T-helper 17 cell (primary cell): ENCODE measurements around the gene WNT3. TPM values are rescaled to one million over a fixed set of nuclear protein-coding genes. Genes with fewer than 3 reads are reported as not detected.

ENCODE experiments used
- ATAC-seq: fragments of 150-1000 bp; cut with Tn5 transposase; 2 replicates; pipeline ENCODE4 v1.10.0; 2021; ENCODE audit warnings: mild to moderate bottlenecking, moderate library complexity
- DNase-seq, 3 donors: peaks; one replicate each; pipeline versions ENCODE4 v3.0.0 to v3.0.0-alpha.2; 2020 to 2021
- H3K9me3 ChIP-seq: one replicate; pipeline ENCODE4 v1.7.0; 2013; ENCODE audit warnings: low read length, mild to moderate bottlenecking; ENCODE audit not compliant: control insufficient read depth, poor library complexity, severe bottlenecking
- H3K27ac Mint-ChIP-seq: one replicate; pipeline ENCODE4 v1.8.0; 2022; ENCODE audit warnings: mild to moderate bottlenecking, moderate library complexity, mixed read lengths
- H3K27me3 Mint-ChIP-seq: one replicate; pipeline ENCODE4 v1.8.0; 2022; ENCODE audit warnings: mixed read lengths
- H3K36me3 Mint-ChIP-seq: one replicate; pipeline ENCODE4 v1.8.0; 2022; ENCODE audit warnings: low read depth, mixed read lengths
- H3K4me1 Mint-ChIP-seq: one replicate; pipeline ENCODE4 v1.8.0; 2022; ENCODE audit warnings: mild to moderate bottlenecking, mixed read lengths
- H3K4me3 Mint-ChIP-seq: one replicate; pipeline ENCODE4 v1.8.0; 2022; ENCODE audit warnings: mild to moderate bottlenecking, moderate library complexity, mixed read lengths
- total RNA-seq, 4 donors: library from RNA in 2 of 4; stranded (reverse) in 2 of 4; gene quantifications; one replicate each; pipeline ENCODE4 v1.2.3 and lab custom pipeline; 2022 to 2026

The WNT3 gene
- total RNA-seq, 2 donors from 2014 or later: not detected

DNA sequence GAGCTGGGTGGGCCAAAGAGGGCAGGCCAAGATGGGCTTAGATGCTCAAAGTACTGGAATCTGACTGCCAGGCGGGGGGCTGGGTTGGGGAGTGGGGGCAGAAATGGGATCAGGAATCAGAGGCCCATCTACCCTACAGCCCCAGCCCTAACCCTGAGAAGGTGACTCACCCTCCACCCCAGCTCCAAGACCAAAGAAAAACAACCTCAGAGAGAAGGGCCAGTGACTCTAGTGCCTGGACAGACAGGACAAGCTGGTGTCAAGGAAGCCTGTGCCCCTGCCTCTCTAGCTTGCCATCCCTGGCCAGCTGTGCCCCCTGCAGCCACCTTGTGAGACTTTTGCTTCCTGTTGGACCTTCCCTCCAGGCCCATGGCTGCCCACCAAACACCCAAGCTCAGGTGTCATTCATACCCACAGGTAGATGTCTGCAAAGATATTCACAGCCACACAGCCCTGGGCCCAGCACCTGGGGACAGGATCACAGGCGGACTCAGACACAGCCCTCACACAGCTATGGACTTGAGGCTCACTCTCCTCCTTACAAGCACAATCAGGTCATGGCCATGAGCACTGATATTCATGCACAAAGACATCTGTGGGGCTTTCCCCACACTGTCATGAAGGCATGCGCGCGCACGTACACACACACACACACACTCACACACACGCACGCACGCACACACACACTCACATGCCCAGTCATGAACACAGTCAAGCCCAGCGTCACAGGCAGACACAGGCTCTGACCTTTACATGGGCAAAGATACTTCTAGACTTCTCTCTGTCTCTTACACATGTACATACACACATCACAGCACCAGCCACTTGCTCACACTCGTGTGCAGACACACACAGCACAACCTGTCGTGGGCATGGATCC, 2.8 kb downstream of the WNT3 start:
- H3K9me3 ChIP-seq: no peaks in the 10 kb centered on the region
- Mint-ChIP-seq H3K4me1 (peaks cover 17% of the 10 kb centered on the region), H3K27ac (no peak overlapping the region), H3K27me3 (peaks cover 78% of the 10 kb centered on the region), H3K4me3 (no peak overlapping the region), H3K36me3 (peaks cover 5% of the 10 kb centered on the region)
- ATAC-seq (no peak), DNase-seq (no peak)

GRCh38 chr17:46814446-46814845, 4.0 kb downstream of the WNT3 start:
- DNase-seq (no peak), ATAC-seq (no peak)
- Mint-ChIP-seq H3K4me3 (no peak overlapping the region), H3K4me1 (peaks cover 16% of the 10 kb centered on the region), H3K27ac (no peak overlapping the region), H3K36me3 (peaks cover 5% of the 10 kb centered on the region), H3K27me3 (peaks cover 73% of the 10 kb centered on the region)
- no peaks in the 10 kb centered on the region for H3K9me3 ChIP-seq

DNA sequence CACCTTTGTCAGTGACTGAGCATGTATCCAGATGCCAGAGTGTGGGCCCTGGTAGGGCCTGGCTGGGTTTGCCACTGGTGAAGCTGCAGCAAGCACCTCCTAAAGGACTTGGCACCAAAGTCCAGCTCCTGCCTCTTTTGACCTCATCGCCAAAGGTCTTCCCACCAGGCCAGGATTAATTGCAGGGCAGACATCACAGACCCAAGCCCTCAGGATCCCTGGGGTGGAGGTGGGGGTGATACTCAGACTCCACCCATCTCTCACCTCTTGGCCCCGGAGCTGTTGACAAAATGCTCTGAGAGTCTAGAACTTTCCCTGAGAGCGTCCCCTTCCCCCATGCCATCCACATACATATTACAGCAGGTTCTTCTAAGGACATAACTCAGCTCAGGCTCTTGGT, 4.6 kb downstream of the WNT3 start:
- no peaks in the 10 kb centered on the region for H3K9me3 ChIP-seq
- DNase-seq (no peak), ATAC-seq (no peak)
- Mint-ChIP-seq H3K27ac (no peak overlapping the region), H3K4me3 (no peak overlapping the region), H3K27me3 (peaks cover 71% of the 10 kb centered on the region), H3K36me3 (peaks cover 5% of the 10 kb centered on the region), H3K4me1 (peaks cover 16% of the 10 kb centered on the region)

DNA sequence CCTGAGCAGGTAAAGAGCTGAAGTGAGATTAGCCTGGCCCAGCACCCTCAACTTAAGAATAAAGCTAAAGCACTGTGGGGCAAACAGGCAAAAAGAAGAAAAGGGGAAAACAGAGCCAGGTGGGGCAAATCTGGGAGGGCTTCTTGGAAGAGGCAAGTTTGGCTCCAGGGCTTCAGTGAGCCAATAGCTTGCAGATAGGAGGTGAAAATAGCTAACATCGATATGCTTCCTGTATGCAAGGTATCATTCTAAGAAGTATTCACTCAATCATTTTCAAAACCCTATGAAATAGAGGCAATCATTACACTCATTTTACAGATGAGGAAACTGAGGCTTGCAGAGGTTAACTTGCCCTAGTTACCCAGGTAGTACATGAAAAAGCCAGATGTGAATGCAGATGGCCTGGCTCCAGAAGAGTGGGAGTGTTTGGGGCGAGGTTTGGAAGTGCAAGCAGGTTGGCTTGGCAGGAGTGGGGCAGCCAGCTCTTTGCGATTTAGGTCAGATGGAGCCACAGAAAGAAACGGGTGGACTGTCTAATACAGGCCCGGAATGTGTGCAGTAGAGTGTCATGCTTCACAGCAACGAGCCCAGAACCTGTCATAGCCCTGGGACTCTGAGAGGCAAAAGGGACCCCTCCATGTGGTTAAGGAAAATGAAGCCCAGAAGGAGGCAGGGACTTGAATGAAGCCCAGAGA, 5.7 kb downstream of the WNT3 start:
- DNase-seq (no peak), ATAC-seq (no peak)
- Mint-ChIP-seq H3K4me1 (peaks cover 9% of the 10 kb centered on the region), H3K4me3 (no peak overlapping the region), H3K27me3 (peaks cover 74% of the 10 kb centered on the region), H3K36me3 (peaks cover 7% of the 10 kb centered on the region), H3K27ac (no peak overlapping the region)
- no peaks in the 10 kb centered on the region for H3K9me3 ChIP-seq

GRCh38 chr17:46811978-46812583, 6.4 kb downstream of the WNT3 start:
- peaks cover 6% of the 10 kb centered on the region for H3K4me1 Mint-ChIP-seq
- no peak for DNase-seq
- H3K4me3 Mint-ChIP-seq: no peak overlapping the region
- H3K9me3 ChIP-seq: no peaks in the 10 kb centered on the region
- H3K27ac Mint-ChIP-seq: no peak overlapping the region
- H3K36me3 Mint-ChIP-seq: peaks cover 6% of the 10 kb centered on the region
- ATAC-seq: no peak
- H3K27me3 Mint-ChIP-seq: peaks cover 72% of the 10 kb centered on the region

- H3K9me3 ChIP-seq: no peaks in the 10 kb centered on the region
- H3K27ac Mint-ChIP-seq: no peak overlapping the region
- no peaks in the 10 kb centered on the region for H3K4me1 Mint-ChIP-seq
- ATAC-seq (no peak), DNase-seq (no peak)
- peaks cover 65% of the 10 kb centered on the region for H3K27me3 Mint-ChIP-seq
- H3K4me3 Mint-ChIP-seq: no peak overlapping the region
- peaks cover 2% of the 10 kb centered on the region for H3K36me3 Mint-ChIP-seq
These were observed 7.7 kb downstream of the WNT3 start for GRCh38 chr17:46810837-46811236.

- no peak for ATAC-seq
- H3K36me3 Mint-ChIP-seq: peaks cover 2% of the 10 kb centered on the region
- H3K27me3 Mint-ChIP-seq: peaks cover 54% of the 10 kb centered on the region
- H3K4me1 Mint-ChIP-seq: no peaks in the 10 kb centered on the region
- no peaks in the 10 kb centered on the region for H3K9me3 ChIP-seq
- H3K27ac Mint-ChIP-seq: no peak overlapping the region
- H3K4me3 Mint-ChIP-seq: no peak overlapping the region
- DNase-seq: no peak
These were observed 9.4 kb downstream of the WNT3 start for GRCh38 chr17:46809110-46809571.

DNA sequence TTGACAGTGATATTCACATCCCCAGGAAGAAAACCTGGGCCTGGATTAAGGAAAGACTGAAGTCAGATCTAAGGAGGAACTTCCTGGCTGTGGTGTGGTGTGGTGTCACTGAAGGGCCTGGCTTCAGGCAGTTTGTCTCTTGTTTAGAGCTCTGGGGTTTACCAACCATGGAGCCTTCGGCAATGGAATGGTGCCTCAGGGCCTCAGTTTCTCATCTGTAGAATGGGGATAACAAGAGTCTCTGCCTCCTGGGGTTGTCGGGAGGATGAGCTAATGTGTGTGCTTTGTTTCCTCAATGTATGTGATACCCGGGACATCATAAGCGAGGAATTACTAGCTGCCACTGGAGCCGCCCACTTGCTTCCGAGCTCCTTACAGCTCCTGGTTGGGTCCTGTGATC, 12.7 kb downstream of the WNT3 start:
- Mint-ChIP-seq H3K4me1 (no peaks in the 10 kb centered on the region), H3K4me3 (no peak overlapping the region), H3K27ac (no peak overlapping the region), H3K27me3 (peaks cover 26% of the 10 kb centered on the region), H3K36me3 (peaks cover 2% of the 10 kb centered on the region)
- no peak for DNase-seq
- no peaks in the 10 kb centered on the region for H3K9me3 ChIP-seq
- no peak for ATAC-seq

GRCh38 chr17:46803544-46803943, 14.9 kb downstream of the WNT3 start:
- no peak overlapping the region for H3K4me3 Mint-ChIP-seq
- peaks cover 15% of the 10 kb centered on the region for H3K27me3 Mint-ChIP-seq
- no peaks in the 10 kb centered on the region for H3K9me3 ChIP-seq
- H3K27ac Mint-ChIP-seq: no peak overlapping the region
- H3K36me3 Mint-ChIP-seq: no peaks in the 10 kb centered on the region
- no peak for DNase-seq
- ATAC-seq: no peak
- H3K4me1 Mint-ChIP-seq: no peaks in the 10 kb centered on the region

DNA sequence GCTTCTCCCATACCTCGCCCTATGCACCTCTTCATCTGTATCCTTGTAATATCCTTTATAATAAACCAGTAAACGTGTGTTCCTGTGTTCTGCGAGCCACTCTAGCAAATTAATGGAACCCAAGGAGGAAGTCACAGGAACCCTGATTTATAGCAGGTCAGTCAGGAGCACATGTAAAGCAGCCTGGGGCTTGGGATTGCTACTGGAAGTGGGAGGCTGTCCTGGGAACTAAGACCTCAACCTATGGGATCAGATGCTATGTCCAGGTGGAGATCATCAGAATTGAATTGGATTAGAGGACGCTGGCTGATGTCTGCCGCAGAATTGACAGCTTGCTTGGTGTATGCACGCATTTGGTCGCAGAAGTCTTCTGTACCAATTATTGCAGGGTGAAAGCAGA, 15.7 kb downstream of the WNT3 start:
- H3K9me3 ChIP-seq: no peaks in the 10 kb centered on the region
- Mint-ChIP-seq H3K27ac (no peak overlapping the region), H3K27me3 (peaks cover 11% of the 10 kb centered on the region), H3K4me3 (no peak overlapping the region), H3K4me1 (no peaks in the 10 kb centered on the region), H3K36me3 (no peaks in the 10 kb centered on the region)
- ATAC-seq (no peak), DNase-seq (no peak)

DNA sequence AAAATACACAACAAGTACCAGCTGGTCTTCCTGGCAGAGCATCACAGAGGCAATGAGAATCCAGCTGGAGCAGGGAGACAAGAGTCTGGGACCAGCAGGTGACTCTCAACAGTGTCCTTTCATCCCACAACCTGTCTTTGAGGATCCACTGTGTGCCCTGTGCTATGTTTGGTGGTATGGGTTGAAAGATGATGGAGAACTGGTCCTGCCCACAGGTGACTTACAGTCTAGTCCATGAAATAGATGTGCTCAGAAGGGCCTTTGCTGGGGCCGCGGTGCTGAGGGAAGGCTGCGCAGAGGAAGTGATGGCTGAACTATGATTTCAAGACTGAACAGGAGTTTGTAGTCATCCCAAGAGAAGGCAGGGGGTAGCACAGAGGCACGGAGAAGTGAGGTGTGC, 17.9 kb downstream of the WNT3 start:
- Mint-ChIP-seq H3K4me3 (no peak overlapping the region), H3K4me1 (peaks cover 3% of the 10 kb centered on the region), H3K27me3 (peaks cover 20% of the 10 kb centered on the region), H3K36me3 (peaks cover 2% of the 10 kb centered on the region), H3K27ac (no peak overlapping the region)
- H3K9me3 ChIP-seq: no peaks in the 10 kb centered on the region
- ATAC-seq: no peak
- DNase-seq: no peak

DNA sequence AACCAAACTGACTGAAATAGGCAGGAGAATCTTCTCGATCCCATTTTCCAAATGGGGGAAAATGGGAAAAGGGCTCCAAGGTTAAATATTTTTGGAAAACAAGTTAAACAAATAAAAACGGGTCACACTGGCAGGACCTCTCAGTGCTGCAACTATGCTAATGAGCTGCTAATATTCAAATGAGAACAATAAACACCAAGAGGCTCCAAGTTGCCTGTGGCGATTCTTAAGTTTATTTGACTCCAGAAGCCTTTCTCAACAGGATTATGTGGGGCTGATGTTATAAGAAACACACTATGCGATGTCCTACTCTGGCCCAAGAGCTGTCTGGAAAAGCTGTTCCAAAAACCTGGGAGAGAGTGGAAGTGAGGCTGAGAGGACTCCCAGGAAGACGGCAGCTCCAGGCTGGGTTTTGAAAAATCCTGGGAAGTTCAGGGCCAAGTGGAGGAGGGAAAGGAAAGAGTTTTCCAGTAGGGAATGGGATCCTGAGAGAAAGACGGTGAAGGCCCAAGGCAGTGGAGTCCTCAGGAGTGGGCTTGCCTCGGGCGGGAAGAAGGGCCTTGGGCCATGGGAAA, 21.4 kb downstream of the WNT3 start:
- no peak for DNase-seq
- H3K9me3 ChIP-seq: no peaks in the 10 kb centered on the region
- Mint-ChIP-seq H3K4me3 (no peak overlapping the region), H3K36me3 (peaks cover 2% of the 10 kb centered on the region), H3K4me1 (peaks cover 3% of the 10 kb centered on the region), H3K27ac (no peak overlapping the region), H3K27me3 (peaks cover 40% of the 10 kb centered on the region)
- no peak for ATAC-seq

DNA sequence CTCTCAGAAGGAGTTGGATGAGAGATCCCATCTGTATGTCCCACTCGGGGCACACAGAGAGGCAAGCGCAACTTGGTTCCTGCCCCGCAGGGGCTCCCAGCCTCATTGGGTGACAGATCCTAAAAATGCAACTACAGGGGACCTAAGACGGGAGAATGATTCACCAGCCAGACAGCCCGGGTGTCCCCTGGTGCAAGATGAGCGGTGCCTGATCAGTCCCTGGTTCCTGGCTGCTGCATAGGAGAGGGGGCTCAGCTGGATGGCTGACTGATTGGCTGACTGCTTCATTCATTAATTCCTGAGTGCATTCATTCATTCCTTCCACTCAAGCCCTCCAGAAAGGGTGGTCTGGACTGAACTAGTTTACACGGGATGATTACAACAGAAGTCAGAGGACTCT, 22.0 kb downstream of the WNT3 start:
- Mint-ChIP-seq H3K4me3 (no peak overlapping the region), H3K36me3 (peaks cover 2% of the 10 kb centered on the region), H3K27me3 (peaks cover 45% of the 10 kb centered on the region), H3K27ac (no peak overlapping the region), H3K4me1 (peaks cover 3% of the 10 kb centered on the region)
- no peak for DNase-seq
- no peaks in the 10 kb centered on the region for H3K9me3 ChIP-seq
- no peak for ATAC-seq
